Natural killer cell (primary cell): ENCODE data around the gene CABP7. TPM values are rescaled to one million over a fixed set of nuclear protein-coding genes. Genes with fewer than 3 reads are reported as not detected.

ENCODE experiments used
- ATAC-seq, 3 donors: fragments of 150-1000 bp in 2 of 3; fragments of 200-7000 bp in 1 of 3; cut with Tn5 transposase; 1 replicate in 1 of 3; 2 replicates in 2 of 3; pipeline ENCODE4 v1.10.0; 2021; ENCODE audit warnings: mild to moderate bottlenecking in 2 of 3, moderate library complexity in 2 of 3
- DNase-seq, 2 donors: peaks; one replicate each; pipeline versions ENCODE4 v3.0.0 to v3.0.0-alpha.2; 2013 to 2021; ENCODE audit warnings: mixed read lengths in 1 of 2
- H3K27ac ChIP-seq: one replicate; pipeline ENCODE4 v1.5.1; 2013; ENCODE audit warnings: mild to moderate bottlenecking, low read length
- H3K27me3 ChIP-seq: one replicate; pipeline ENCODE4 v1.6.1; 2013; ENCODE audit warnings: low read length; ENCODE audit not compliant: control insufficient read depth, insufficient read depth
- H3K36me3 ChIP-seq: one replicate; pipeline ENCODE4 v1.6.1; 2013; ENCODE audit warnings: low read length; ENCODE audit not compliant: control insufficient read depth, insufficient read depth
- H3K4me1 ChIP-seq: one replicate; pipeline ENCODE4 v1.6.1; 2013; ENCODE audit warnings: low read length; ENCODE audit not compliant: control insufficient read depth, insufficient read depth
- H3K4me3 ChIP-seq: one replicate; pipeline ENCODE4 v1.5.1; 2013; ENCODE audit warnings: low read length
- H3K9me3 ChIP-seq: one replicate; pipeline ENCODE4 v1.6.1; 2013; ENCODE audit warnings: low read length; ENCODE audit not compliant: control insufficient read depth, insufficient read depth
- H3K27ac Mint-ChIP-seq, 2 donors: one replicate each; pipeline ENCODE4 v1.8.0; 2022; ENCODE audit warnings: mild to moderate bottlenecking in 2 of 2, mixed read lengths in 2 of 2, moderate library complexity in 1 of 2
- H3K27me3 Mint-ChIP-seq, 2 donors: one replicate each; pipeline ENCODE4 v1.8.0; 2022; ENCODE audit warnings: low read depth in 2 of 2, mixed read lengths in 2 of 2
- H3K36me3 Mint-ChIP-seq: one replicate; pipeline ENCODE4 v1.8.0; 2022; ENCODE audit warnings: mixed read lengths
- H3K4me1 Mint-ChIP-seq, 2 donors: one replicate each; pipeline ENCODE4 v1.8.0; 2022; ENCODE audit warnings: mixed read lengths in 2 of 2
- H3K4me3 Mint-ChIP-seq: one replicate; pipeline ENCODE4 v1.8.0; 2022; ENCODE audit warnings: mild to moderate bottlenecking, moderate library complexity, mixed read lengths
- H3K9me3 Mint-ChIP-seq, 2 donors: one replicate each; pipeline ENCODE4 v1.8.0; 2022; ENCODE audit warnings: mixed read lengths in 2 of 2
- WGBS: methylation state at CpG from one replicate; pipeline ENCODE4 v1.1.7; 2013; ENCODE audit warnings: missing lambda C conversion rate; ENCODE audit not compliant: insufficient coverage; 5-methylcytosine and 5-hydroxymethylcytosine counted together
- intact Hi-C: fragments of 100-400 bp; cut with micrococcal nuclease; formaldehyde crosslinking; loops from one replicate; pipeline ENCODE4 v1.14.2; 2022
- total RNA-seq, 4 donors: library from RNA; stranded (reverse); fragments of 120-200 nt in 1 of 4; gene quantifications; one replicate each; pipeline versions ENCODE4 v1.2.3 to v1.2.4, GENCODE V29; 2013 to 2022
- TF ChIP-seq, protein P1 (sequence below): fragments of 200-600 bp; IDR thresholded peaks from one replicate; pipeline ENCODE4 v1.8.0; 2022; ENCODE audit warnings: antibody characterized with exemption

The CABP7 gene
- total RNA-seq, 3 donors from 2014 or later (not counting 1 experiment from before 2014, with no cell fraction given), result 0.35 to 0.93 (median 0.54) TPM

DNA sequence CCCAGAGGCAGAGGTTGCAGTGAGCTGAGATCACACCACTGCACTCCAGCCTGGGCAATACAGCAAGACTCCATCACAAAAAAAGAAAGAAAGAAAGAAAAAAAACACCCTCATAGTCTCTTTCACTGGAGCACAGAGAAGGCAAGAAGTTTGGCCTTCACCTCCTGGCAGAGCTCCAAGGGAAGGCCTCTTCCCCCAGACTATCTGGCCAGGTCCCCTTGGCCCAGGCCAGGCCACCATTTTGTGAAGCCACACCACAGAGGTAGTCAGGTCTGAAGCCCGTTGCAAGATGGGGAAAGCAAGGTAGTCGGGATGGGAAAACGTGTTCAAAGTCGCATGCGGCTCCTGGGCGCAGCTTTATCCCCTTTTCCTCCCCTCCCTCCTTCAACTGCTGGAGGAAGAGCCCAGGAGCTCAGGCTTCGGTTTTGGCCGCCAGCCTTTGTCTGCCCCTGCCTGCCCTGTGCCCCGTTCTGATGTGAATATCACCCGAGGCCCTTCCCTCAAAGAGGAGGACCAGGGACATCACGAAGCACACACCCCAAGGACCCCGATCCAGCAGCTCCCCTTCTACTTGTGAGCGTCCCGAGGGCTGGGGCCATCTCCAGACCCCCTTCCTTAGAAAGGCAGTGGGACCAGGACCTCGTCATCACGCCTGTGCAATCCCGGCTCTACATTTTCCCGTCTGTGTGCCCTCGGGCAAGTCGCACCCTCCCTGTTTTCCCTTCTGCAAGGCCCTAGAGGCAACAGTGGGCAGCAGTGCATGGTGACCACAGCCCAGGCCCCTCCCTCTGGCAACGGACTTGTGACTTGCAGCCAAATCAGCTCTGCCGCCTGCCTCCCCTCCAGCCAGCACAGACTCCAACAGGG is 17.7 kb downstream of the CABP7 start:
- 93% methylated on average over 22 of the region's 22 CpGs for WGBS
- Histone ChIP-seq H3K4me3 (no peak overlapping the region), H3K27ac (no peak overlapping the region), H3K9me3 (no peaks in the 10 kb centered on the region), H3K4me1 (no peaks in the 10 kb centered on the region), H3K36me3 (peaks cover 27% of the 10 kb centered on the region), H3K27me3 (no peaks in the 10 kb centered on the region)
- ATAC-seq, result no peak
- H3K9me3 Mint-ChIP-seq, result no peaks in the 10 kb centered on the region
- no peaks in the 10 kb centered on the region for H3K36me3 Mint-ChIP-seq
- H3K4me1 Mint-ChIP-seq, result no peaks in the 10 kb centered on the region
- no peak for DNase-seq
- intact Hi-C loops, result no loop called here
- H3K27me3 Mint-ChIP-seq, result no peaks in the 10 kb centered on the region
- TF ChIP-seq, protein P1, sequence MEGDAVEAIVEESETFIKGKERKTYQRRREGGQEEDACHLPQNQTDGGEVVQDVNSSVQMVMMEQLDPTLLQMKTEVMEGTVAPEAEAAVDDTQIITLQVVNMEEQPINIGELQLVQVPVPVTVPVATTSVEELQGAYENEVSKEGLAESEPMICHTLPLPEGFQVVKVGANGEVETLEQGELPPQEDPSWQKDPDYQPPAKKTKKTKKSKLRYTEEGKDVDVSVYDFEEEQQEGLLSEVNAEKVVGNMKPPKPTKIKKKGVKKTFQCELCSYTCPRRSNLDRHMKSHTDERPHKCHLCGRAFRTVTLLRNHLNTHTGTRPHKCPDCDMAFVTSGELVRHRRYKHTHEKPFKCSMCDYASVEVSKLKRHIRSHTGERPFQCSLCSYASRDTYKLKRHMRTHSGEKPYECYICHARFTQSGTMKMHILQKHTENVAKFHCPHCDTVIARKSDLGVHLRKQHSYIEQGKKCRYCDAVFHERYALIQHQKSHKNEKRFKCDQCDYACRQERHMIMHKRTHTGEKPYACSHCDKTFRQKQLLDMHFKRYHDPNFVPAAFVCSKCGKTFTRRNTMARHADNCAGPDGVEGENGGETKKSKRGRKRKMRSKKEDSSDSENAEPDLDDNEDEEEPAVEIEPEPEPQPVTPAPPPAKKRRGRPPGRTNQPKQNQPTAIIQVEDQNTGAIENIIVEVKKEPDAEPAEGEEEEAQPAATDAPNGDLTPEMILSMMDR, result no peak
- H3K4me3 Mint-ChIP-seq, result no peak overlapping the region
- H3K27ac Mint-ChIP-seq, result no peak overlapping the region

DNA sequence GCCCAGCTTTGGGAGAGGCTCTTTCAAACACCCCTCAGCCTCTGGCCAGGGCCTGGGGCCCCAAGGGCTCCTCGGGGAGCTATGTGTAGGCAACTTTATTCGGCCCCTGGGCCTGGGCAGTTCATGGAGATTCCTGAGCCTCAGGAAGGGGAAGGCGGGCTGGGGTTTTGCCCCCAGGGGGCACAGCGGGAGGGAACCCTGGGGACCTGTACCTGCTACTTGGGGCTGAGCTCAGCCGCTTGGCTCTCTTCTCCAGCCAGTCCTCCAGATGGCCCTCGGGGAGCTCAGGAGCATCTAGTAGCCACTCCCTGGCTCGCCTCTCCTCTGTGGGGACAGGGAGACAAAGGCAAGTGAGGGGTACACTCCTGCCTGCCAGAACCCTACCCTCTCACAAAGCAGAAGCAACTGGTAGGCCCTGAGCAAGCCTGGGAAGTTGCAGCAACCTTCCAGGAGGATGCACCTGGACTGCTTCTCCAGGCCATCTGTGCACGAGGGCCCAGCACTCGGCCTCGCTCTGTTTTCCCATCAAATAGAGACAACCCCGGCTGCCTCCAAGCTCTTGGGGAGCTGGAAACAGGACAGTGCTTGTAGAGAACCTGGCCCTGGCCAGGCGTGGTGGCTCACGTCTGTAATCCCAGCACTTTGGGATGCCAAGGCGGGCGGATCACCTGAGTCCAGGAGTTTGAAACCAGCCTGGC is 18.5 kb downstream of the CABP7 start:
- intact Hi-C loops, result no loop called here
- no peak for ATAC-seq
- no peak overlapping the region for H3K4me3 ChIP-seq
- H3K9me3 Mint-ChIP-seq, result no peaks in the 10 kb centered on the region
- H3K4me1 ChIP-seq, result no peaks in the 10 kb centered on the region
- DNase-seq, result no peak
- H3K27me3 Mint-ChIP-seq, result no peaks in the 10 kb centered on the region
- WGBS, result 93% methylated on average over 14 of the region's 15 CpGs
- peaks cover 27% of the 10 kb centered on the region for H3K36me3 ChIP-seq
- H3K9me3 ChIP-seq, result no peaks in the 10 kb centered on the region
- H3K27me3 ChIP-seq, result no peaks in the 10 kb centered on the region
- H3K4me1 Mint-ChIP-seq, result no peaks in the 10 kb centered on the region
- no peak overlapping the region for H3K27ac Mint-ChIP-seq
- H3K4me3 Mint-ChIP-seq, result no peak overlapping the region
- TF ChIP-seq, protein P1, result no peak
- no peak overlapping the region for H3K27ac ChIP-seq
- H3K36me3 Mint-ChIP-seq, result no peaks in the 10 kb centered on the region

DNA sequence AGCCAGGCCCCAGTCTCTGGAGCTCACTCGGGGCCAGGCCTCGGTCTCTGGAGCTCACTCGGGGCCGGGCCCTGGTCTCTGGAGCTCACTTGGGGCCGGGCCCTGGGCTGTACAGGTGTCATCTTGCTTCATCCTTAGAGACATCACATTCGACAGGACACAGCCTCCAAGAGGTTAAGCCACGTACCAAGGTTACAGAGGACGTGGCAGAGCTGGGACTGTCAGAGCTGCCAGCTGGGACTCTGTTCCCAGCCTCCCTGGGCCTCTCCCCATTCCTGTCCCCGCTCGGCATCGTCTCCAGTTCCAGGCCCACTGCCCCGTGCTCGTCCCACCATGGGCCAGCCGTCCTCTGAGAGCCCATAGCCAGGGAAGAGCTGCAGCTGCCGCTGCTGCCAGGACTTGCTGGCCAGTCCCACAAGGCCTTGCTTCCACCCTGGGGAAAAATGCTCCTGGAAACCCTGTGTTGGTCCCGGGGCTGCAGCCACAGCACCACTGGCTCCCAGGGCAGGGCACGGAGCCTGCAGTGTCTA is 19.6 kb downstream of the CABP7 start:
- ATAC-seq, result no peak
- Histone ChIP-seq H3K9me3 (no peaks in the 10 kb centered on the region), H3K27me3 (no peaks in the 10 kb centered on the region), H3K27ac (no peak overlapping the region), H3K36me3 (peaks cover 27% of the 10 kb centered on the region), H3K4me1 (no peaks in the 10 kb centered on the region), H3K4me3 (no peak overlapping the region)
- WGBS, result 93% methylated on average over 17 of the region's 17 CpGs
- intact Hi-C loops, result no loop called here
- Mint-ChIP-seq H3K27ac (no peak overlapping the region), H3K4me3 (no peak overlapping the region), H3K27me3 (no peaks in the 10 kb centered on the region), H3K36me3 (no peaks in the 10 kb centered on the region), H3K4me1 (no peaks in the 10 kb centered on the region), H3K9me3 (no peaks in the 10 kb centered on the region)
- TF ChIP-seq, protein P1, result no peak
- DNase-seq, result no peak
